GM10266 (cell line): ENCODE data around the gene SLC15A3.
A peak's percentile ranks its signal among the peaks of the same experiment; 100 is the strongest.

ENCODE experiments used
- DNase-seq: peaks from one replicate; pipeline ENCODE4 v3.0.0; 2012; ENCODE audit errors: extremely low spot score
- TF ChIP-seq, protein P1 (sequence below): IDR thresholded peaks from 2 replicates; pipeline ENCODE4 v1.5.1; 2012; ENCODE audit warnings: mild to moderate bottlenecking, low read depth; ENCODE audit not compliant: control insufficient read depth, insufficient read depth; ENCODE audit errors: missing control alignments

The SLC15A3 gene

DNA sequence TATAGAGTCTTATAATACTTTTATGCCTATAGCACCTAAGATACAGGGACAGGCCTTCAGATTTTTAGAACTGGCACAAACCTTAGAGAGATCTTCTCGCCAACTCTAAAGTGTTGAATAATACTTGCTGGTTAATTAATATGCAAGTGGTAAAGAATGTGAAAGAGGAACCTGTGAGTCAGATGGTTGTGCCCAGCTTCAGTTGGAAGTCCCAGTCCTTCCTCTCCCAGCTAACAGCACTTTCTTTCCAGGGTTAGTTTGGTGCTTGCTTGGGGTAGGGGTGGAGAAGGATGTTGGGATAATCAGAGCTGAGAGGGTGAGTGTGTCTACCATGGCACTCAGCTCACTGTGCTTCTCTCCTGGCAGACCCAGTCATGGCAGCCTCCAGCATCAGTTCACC is 32.7 kb downstream of the SLC15A3 start:
- TF ChIP-seq, protein P1, sequence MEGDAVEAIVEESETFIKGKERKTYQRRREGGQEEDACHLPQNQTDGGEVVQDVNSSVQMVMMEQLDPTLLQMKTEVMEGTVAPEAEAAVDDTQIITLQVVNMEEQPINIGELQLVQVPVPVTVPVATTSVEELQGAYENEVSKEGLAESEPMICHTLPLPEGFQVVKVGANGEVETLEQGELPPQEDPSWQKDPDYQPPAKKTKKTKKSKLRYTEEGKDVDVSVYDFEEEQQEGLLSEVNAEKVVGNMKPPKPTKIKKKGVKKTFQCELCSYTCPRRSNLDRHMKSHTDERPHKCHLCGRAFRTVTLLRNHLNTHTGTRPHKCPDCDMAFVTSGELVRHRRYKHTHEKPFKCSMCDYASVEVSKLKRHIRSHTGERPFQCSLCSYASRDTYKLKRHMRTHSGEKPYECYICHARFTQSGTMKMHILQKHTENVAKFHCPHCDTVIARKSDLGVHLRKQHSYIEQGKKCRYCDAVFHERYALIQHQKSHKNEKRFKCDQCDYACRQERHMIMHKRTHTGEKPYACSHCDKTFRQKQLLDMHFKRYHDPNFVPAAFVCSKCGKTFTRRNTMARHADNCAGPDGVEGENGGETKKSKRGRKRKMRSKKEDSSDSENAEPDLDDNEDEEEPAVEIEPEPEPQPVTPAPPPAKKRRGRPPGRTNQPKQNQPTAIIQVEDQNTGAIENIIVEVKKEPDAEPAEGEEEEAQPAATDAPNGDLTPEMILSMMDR: no peak
- no peak for DNase-seq

DNA sequence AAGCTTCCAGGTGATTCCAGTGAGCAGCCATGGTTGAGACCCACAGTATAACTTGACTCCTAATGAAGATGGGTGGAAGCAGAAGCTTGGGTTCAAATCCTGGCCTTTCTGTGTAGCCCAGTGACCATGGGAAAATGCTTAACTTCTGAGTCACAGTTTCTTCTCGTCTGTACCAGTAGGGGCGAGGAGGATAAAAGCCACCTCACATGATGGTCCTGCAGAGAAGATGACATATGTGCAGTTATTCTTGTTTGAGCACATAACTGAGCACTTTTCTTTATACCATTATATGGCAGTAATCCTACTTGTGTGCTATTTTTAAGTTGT is 33.1 kb downstream of the SLC15A3 start:
- TF ChIP-seq, protein P1: no peak
- DNase-seq: no peak

DNA sequence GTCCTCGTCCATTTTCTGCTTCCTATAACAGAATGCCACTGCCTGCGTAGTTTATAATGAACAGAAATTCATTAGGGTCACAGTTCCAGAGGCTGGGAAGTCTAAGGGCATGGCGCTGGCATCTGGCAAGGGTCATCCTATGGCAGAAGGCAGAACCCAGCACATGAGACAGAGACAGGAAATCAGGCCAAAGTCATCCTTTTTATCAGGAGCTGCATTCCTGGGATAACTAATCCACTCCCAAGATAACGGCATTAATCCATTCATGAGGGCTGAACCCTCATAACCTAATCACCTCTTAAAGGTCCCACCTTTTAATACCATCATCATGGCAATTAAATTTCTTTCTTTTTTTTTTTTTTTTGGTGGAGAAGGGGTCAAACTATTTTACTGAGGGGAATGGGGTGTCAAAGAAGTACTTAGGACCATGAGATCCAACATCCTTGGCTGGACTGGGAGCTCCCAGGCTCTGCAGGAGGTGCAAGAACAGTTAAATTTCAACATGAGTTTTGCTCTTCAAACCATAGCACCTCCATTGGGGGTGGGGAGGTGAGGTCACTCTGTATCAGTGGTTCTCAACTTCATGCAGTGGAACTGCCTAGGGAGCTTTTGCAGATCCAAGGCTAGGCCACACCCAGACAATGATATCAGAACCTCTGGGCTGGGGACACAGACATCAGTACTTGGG is 33.6 kb downstream of the SLC15A3 start:
- DNase-seq: no peak
- TF ChIP-seq, protein P1: no peak

DNA sequence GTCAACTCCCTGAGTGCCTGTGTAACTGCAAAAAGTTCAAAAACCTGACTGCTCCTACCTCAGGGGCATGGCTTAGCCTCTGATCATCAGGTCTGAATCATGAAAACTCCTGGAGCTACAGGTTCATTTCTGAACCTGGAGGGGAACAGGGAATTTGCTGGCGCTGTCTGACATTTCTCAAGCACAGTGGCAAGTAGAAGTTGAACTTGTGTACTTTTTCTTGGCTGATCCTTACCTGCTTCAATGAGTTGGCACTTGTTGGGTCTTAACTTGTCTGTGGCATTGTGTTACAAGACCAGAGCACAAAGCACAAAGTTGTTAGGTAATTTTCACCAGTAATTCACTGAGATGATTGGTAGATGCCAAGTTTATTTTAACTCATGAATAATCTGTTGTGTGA is 34.7 kb downstream of the SLC15A3 start:
- TF ChIP-seq, protein P1: no peak
- DNase-seq: no peak

DNA sequence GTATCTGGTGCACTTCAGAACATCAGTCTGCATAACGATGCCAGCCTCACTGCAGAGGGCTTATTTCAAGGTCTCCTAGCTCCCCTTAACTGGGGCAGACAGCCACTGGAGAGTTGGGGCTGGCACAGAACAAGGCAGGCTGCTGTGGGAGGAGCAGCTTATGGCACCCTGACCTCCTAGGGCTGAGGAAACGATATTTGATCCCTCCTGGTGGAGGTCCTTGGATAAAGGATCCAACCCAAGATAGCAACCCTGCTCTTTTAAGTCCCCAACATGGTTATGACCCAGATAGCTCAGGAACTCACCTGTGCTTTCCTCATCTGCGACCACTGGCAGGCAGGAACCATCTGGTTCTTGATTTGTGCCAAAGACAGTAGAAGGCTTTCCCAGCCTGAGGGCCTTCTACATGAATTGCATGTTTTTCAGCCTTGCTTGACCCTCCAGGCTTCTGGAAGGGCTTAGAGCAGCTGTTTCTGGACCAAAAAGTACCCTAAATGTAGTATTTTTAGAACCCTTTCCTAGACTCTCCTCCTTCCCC is 35.2 kb downstream of the SLC15A3 start:
- no peak for DNase-seq
- TF ChIP-seq, protein P1: no peak

DNA sequence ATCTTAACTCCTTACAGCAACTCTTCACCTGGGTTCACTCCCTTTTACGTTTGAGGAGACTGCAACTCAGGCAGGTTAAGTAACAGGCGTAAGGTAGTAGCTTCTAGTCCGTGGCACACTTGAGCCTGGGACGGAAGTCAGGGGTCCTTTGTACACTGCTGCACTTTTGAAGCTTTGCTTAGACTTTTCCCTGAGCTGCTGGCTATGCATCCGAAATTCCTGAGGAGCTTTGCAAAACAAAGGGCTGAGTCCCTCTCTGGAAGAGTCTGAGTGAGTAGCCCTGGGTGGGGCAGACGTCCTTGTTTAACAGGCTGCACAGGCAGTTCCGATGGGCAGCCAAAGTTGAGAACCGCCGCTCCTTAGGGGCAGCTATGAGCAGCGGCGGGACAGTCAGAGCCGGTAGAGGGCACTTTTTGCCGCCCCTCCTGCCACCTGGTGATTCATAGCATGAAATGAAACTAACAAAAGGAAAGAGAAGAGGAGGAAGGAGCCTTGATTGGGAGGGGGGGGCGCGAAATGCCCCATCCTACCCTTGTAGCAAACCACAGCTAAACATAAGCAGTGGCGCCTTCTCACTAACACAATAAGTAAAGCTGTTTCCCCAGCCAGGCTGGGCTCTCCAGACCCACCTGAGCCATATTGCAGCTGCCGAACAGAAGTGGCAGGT is 36.6 kb downstream of the SLC15A3 start:
- DNase-seq: peak; percentile 83
- TF ChIP-seq, protein P1: peak; percentile 64

DNA sequence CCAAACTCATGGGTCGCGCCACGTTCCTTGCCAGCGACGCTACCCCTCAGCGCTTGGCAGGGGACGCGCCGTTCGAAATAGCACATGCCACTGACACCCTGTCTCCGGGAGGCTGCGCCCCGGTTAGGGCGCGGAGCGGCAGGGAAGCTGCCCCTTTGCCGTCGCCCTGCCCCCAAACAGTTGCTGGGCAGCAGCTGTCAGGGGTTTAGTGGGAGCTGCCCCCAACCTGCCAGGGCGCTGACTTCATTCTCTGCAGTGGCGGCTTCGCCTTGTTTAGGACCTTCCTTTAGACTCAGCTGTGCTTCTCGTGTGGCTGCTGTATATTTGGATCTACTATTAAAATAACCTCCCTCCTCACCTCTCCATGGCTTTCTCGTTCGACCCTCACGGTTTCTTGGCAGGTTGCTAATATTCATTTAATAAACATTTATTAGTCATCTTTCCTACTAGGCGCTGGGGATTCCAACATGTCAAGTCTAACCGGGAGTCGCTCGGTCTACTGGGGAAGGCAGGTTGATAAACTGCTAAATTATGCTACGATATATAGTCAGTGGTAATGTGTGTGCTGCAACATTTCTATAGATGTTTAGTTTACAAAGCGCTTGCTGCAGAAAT is 37.2 kb downstream of the SLC15A3 start:
- TF ChIP-seq, protein P1: no peak
- no peak for DNase-seq
